GM10847 (cell line): ENCODE measurements around the gene KRT86.

Experiments
- POLR2A ChIP-seq: IDR thresholded peaks from 2 replicates; pipeline ENCODE4 v1.6.1; 2011; ENCODE audit not compliant: insufficient read length; ENCODE audit errors: extremely low read depth

The KRT86 gene

DNA sequence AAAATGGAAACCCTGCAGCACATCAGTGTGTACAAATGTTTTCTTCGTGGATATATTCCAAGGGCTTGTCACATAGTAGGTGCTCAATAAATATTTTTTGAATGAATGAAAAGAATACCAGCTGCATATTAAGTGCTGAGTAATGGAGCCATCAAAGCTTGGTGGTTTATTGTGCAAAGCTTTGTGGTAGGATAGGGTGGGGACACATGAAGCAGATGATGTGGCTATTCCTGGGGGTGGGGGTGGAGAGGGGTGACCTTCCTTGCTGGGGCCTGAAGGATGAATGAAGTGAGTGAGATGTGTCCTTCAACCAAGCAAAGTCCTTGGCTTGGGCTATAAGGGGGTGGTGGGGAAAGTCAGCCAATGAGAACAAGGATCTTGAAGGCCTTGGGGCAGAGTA lies 21.2 kb downstream of the KRT86 start:
- no peak for TF ChIP-seq POLR2A

DNA sequence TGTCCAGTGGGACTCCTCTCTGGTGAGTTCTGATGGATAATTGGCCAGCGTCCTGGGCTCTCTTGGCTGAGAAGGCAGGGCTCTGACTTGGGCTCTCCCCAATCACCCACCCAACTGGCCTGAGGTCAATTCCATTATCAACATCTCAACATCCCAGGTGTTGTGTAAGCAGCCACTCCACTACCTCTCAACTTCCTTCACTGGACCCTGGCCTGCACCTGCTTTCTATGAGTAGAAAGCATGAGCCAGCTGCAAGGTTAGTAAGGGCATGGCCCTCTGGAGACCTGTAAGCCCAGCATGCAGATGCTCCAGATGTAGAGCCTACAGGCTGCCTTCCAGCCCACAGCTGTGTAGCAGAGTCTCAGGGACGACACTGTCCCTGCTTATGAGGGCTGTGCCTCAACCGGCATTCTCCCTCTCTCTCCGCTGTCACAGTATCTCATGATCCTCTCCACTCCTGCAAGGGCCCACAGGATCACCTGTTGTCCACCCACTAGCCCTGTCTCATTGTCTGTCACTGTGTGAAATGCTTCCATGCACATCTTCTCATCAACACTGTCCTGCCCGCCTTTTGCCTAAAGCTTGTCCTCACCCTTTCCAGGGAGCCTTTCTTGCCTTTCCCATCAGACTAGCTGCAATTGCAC lies 22.2 kb downstream of the KRT86 start:
- TF ChIP-seq POLR2A: no peak

DNA sequence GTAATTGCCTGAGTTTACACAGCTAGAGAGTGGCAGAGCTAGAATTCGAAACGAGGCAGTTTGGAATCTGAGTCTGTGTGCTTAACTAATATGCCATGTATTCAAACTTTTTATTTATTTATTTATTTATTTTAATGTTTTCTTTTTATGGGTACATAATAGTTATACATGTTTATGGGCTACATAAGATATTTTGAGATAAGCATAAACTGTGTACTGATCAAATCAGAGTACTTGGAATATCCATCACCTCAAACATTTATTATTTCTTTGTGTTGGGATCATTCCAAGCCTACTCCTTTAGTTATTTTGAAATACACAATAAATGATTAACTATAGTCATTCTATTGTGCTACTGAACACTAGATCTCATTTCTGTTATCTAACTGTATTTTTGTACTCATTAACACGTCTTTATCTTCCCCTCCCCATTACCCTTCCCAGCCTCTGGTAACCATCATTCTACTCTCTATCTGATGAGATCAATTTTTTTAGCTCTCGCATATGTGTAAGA lies 24.3 kb downstream of the KRT86 start:
- no peak for TF ChIP-seq POLR2A

DNA sequence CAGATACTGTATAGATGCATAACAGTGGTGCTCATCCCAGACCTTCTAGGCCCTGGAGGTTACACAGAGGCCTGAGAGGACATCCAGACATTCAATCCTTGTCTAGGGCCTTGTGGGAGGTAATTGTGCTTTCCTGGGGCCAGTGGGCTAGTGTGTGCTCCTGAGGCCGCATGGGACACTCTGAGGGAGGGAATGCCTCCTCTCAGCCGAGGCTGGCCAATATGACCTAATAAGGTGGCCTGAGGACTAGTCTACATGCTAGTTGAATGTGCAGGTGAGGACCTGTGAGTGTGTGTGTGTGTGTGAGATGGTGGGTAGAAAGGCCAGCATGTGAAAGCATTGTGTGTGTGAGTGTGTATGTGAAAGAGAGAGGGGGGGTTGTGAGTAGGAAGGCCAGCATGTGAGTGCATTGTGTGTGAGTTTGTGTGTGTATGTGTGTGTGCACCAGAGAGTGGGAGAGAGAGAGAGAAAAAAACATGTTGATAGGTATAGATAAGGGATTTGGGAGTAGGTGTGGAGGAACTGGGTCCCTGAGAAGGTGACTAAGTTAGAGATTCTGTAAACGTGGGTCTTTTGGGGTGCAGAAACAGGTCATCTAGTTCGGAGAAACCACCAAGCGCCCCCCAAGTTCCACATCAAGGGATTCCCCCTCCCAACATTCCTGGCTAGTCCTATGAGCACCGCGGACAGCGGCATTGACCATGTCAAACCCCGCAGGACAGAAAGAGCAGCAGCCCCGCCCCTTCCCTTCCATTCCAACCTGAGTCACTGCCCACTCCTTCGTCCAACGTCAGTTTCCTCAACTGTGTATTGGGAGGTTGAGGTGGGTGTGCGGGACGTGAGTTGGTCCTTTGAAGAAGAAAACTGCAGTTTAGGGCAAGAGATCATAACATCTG lies 26.6 kb downstream of the KRT86 start:
- TF ChIP-seq POLR2A: no peak

DNA sequence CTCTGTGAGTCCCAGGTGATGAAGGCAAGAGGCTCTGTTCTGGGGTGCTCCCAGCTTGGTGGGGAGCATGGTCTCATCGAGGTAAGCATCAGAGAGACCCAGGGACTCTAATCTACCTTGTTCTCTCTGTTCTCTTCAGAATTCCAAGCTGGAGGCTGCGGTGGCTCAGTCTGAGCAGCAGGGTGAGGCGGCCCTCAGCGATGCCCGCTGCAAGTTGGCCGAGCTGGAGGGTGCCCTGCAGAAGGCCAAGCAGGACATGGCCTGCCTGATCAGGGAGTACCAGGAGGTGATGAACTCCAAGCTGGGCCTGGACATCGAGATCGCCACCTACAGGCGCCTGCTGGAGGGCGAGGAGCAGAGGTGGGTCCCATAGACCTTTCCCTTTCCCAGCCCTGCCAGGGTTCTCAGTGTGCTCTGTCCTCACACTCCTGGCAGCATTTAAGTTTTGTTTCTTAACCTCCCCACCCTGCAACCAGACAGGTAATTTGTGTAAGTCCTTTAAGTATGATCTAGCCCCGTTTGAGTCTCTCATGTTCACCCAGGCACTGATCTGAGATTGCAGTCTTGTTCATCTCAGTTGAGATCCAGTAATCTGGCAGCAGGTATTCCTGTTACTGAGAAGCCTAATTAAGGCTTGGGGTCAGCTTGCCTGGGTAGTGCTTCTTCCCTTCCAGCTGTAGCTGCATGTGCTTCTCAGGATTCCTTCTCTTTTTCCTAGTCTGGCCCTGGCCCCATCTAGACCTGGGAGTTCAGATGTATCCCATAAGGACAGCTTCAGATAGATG lies 31.7 kb downstream of the KRT86 start:
- TF ChIP-seq POLR2A: no peak

DNA sequence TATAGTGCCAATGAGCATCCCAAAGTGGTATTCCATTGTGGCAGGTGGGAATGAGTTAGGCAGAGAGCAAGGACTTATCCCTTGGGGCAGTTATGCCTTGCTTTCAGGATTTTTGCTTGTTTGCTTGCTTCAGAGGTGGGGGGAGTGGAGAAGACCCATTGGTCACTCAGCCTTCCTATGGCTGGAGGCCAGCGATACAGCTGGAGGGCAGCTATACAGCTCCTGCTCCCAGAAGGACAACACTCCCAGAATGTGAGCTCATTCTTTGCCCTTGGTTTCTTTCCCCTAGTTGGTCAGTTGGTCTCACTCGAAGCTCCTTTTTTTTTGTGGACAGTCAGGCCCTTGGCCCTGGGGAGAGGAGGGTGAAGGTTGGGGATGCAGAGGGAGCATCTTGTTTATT lies 32.3 kb downstream of the KRT86 start:
- no peak for TF ChIP-seq POLR2A

DNA sequence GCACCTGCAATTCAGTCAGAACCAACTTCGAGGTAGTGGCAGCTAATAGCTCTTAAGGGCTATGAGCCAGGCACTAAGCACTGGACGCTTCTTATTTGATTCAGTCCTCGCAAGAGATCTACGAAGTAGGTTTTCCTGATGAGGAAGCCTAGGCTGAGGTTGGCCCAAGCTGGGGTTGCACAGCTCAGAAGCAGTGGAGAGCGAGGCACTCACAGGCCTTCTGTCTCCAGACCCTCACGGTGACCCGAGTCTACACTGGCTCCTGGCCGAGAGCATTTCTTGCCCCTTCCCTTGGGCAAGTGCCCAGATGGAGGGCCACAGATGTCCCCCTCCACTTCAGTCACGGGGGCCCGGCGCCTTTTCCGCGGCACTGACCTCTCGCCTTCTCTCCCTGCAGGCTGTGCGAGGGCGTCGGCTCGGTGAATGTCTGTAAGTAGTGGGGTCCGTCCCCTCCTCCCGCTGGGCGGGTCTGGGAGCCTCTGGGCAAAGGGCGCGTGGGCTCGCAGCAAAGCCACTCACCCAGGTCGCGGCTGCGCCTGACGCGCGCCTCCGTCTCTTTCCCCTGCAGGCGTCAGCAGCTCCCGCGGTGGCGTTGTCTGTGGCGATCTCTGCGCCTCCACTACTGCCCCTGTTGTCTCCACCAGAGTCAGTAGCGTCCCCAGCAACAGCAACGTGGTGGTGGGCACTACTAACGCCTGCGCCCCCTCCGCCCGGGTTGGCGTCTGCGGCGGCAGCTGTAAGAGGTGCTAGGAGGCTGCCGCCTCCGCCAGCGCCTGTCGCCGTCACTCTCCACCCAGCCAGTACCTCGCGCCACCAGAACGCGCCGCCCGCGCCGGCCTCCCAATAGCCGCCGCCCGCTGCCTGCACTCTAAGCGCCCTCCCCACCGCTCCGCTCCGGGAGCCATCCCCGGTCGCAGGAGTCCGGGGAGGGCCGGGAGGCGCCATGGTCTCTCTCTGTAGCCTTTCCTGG lies 33.7 kb downstream of the KRT86 start:
- TF ChIP-seq POLR2A: no peak

DNA sequence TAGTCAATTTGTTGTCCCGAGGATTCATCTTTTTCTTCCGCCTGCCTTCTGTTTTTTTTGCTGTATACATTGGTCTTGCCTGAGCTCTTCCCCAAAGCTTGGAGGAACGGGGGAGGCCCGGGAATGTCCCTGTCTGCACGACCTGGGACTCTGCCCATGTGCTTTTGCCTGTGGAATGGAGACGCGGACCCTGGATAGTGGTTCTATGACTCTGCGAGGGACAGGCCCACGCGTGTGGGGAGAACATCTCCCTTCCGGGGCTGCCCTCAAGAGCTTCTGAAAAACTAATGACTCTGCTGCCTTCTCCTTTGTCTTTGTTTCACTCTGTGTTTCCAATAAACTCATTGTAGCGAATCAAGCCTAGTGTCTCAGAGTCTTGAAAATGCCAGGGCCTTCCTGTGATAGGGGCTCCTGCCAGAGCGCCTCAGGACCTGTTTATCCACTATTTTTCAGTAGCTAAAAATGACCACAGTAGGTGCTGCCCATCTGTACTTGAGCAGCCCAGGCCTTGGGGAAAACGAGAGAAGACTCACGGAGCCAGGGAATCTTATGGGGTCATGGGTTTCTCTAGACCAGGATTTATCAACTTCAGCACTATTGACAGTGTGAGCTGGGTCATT lies 34.5 kb downstream of the KRT86 start:
- TF ChIP-seq POLR2A: no peak

DNA sequence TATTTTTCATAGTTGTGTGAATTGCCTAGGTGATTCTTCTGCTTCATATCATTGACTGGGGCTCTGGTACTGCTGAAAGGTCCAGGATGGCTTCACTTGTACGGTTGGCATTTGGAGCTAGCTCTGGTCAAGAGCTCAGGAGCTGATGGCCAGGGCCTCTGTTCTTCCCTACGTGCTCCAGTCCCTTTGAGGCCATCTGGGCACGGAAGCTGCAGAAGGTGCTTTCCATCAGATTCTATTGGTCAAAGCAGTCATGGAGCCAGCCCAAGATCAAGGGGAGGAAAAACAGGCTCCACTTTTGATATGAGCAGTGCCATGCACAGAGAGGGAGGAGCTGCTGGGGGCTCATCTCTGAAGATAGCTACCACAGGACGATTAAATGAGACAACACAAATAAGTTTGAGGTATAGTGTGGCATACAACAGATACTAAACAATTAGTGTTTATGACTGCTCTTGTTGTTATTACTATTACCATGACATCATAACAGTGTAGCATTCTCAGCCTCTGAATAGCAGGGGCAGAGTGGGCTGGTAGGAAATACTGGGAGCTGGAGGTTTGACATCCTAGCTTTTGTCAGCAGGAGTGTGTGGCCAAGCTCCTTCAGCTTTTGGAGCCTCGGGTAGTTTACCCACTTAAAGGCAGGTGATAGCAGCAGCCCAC lies 36.3 kb downstream of the KRT86 start:
- TF ChIP-seq POLR2A: no peak

DNA sequence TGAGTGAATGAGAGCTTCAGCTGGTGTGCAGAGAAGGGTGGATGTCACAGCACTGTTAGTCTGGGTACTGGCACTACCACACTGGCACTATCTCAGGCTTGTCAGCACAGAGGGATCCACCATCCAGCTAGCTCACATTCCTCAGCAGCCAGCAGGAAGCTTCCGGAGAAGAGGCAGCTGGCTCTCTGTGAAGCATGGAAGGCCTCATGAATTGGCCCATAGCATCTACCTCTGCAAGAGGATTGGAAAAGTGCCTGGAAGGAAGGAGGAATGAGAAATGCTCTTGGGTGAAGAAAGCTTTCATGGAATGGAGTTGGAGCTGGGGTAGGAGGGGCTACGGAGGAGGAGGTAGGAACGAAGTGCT lies 36.8 kb downstream of the KRT86 start:
- no peak for TF ChIP-seq POLR2A

DNA sequence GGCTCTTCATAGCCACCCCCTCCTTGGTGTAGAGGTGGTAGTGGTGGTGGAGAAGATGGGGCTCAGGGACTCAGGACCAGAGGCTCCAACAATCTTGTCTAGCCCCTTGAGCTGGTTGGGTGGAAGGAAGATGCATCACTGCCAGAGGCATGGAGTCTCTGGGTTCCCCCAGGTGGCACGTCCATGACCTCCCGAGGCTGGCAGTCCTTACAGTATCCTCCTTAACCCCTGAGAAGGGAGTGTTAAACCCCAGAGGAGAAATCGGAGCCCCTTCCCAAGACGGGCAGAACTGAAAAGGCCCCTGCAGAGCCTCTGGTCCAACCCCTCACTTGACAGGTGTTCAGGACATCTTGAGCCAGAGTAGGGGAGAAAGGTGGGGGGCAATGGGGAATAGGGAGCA lies 37.6 kb downstream of the KRT86 start:
- TF ChIP-seq POLR2A: no peak

DNA sequence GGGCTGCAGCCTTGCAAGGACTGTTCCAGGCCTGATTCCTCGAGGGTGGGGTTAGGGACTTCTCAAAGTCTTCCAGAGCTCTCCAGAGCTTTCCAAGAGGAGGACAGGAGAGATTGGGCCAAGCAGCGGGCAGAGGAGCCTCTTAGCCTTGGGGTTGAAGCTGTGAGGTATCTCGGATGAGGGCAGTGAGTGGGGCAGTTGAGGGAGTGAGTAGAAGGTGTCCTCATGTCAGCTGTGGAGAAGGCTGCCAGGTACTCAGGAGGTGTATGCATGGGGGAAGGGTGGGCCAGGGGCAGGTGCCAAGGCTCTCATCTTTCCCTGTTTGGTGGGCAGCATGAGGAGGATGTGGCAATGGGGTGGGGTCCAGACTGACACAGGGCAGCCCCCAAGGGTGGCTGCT lies 39.0 kb downstream of the KRT86 start:
- no peak for TF ChIP-seq POLR2A

DNA sequence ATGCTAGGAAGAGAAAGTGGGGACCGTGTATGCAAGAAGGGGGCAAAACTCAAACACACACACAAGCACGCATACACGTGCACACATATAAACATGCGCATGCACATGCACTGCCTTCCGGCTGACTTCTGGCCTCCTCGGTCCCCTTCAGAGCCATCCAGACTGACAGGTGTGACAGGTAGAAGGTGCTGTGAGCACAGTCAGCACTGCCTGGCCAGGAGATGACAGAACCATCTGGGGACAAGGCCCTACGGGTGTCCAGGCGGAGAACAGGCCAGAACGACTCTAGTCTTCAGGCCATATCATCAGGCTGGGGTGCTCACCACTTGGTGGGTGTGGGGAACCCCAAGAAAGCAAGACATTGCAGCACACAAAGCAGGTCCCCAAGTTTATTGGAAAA lies 39.5 kb downstream of the KRT86 start:
- no peak for TF ChIP-seq POLR2A

DNA sequence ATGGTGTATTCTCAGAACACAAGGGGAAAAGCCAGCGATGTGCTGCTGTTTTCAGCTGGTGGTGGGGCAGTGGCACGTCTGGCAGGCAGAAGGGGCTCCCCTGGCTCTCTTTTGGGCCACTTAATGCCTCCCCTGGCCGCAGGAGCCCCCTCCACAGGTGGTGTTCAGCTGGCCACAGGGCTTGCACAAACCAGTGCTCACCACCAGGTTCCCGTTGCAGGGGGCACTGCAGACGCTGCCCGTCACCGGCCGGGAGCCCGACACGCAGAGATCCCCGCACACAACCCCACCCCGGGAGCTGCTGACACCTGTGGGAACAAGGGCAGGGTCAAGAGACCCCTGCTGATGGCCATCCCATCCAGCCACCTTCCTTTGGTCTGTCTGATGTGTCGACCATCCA lies 40.1 kb downstream of the KRT86 start:
- TF ChIP-seq POLR2A: no peak
